Testis (tissue), 2 donors: ENCODE measurements around the gene BTF3L4.

ENCODE experiments used
- CTCF ChIP-seq, 3 experiments: fragments of 450-650 bp in 2 of 3; fragments of 200-600 bp in 1 of 3; sonication (generic) in 1 of 3; IDR thresholded peaks; one replicate each; pipeline ENCODE4 v1.5.1; 2016 to 2019; ENCODE audit warnings: antibody characterized with exemption in 3 of 3, mild to moderate bottlenecking in 2 of 3, moderate library complexity in 1 of 3
- POLR2A ChIP-seq: fragments of 450-650 bp; IDR thresholded peaks from one replicate; pipeline ENCODE4 v1.6.1; 2017; ENCODE audit warnings: antibody characterized with exemption, mild to moderate bottlenecking, moderate library complexity

GRCh38 chr1:52033190-52034049, 22.7 kb upstream of the BTF3L4 start, which contains the start of gene KTI12:
- TF ChIP-seq CTCF (IDR thresholded peaks at IDR 0.05) (no peak), POLR2A (no peak)
